ENCODE data around the gene FBRSL1. TPM values are rescaled to one million over a fixed set of nuclear protein-coding genes. Genes with fewer than 3 reads are reported as not detected.

FBRSL1 gene
- total RNA-seq, 4 donors from 2014 or later = 14.4 to 28.1 (median 18.5) TPM

- intact Hi-C loops (cut with DNase I) = no loop called here
- Histone ChIP-seq H3K9me3 (no peaks in the 10 kb centered on the region), H3K4me1 (peaks cover 0 to 4% (median 1%) of the 10 kb centered on the region in 4 donors), H3K36me3 (no peaks in the 10 kb centered on the region), H3K27ac (replicated peaks in 1 of 4) (no peak overlapping the region), H3K4me3 (no peak overlapping the region), H3K27me3 (peaks cover 0 to 31% (median 0%) of the 10 kb centered on the region in 4 donors)
- TF ChIP-seq CTCF (IDR thresholded peaks at IDR 0.05) (no peak), POLR2AphosphoS5 (IDR thresholded peaks at IDR 0.05) (no peak), POLR2A (IDR thresholded peaks at IDR 0.05; ENCODE audit: low read depth) (no peak)
- 98% methylated on average over 27 of the region's 27 CpGs for WGBS
- no peak for DNase-seq (ENCODE audit: extremely low spot score)
These were observed 6.7 kb upstream of the FBRSL1 start for GRCh38 chr12:132483208-132483607.

- no peaks in the 10 kb centered on the region for H3K36me3 ChIP-seq
- WGBS = 100% methylated on average over 3 of the region's 17 CpGs
- DNase-seq (ENCODE audit: extremely low spot score) = no peak
- no peak overlapping the region for H3K27ac ChIP-seq (replicated peaks in 1 of 4)
- TF ChIP-seq POLR2A (IDR thresholded peaks at IDR 0.05; ENCODE audit: low read depth) (no peak), POLR2AphosphoS5 (IDR thresholded peaks at IDR 0.05) (no peak), EP300 (IDR thresholded peaks at IDR 0.05) (no peak), CTCF (IDR thresholded peaks at IDR 0.05) (no peak)
- H3K9me3 ChIP-seq = no peaks in the 10 kb centered on the region
- H3K27me3 ChIP-seq = peaks cover 0 to 31% (median 0%) of the 10 kb centered on the region in 4 donors
- no peak overlapping the region for H3K4me3 ChIP-seq
- peaks cover under 1 to 8% (median 4%) of the 10 kb centered on the region in 4 donors for H3K4me1 ChIP-seq
- intact Hi-C loops (cut with DNase I) = no loop called here
These were observed 6.3 kb upstream of the FBRSL1 start for GRCh38 chr12:132483612-132484011.

GRCh38 chr12:132484183-132484890 is 5.6 kb upstream of the FBRSL1 start:
- TF ChIP-seq POLR2A (IDR thresholded peaks at IDR 0.05; ENCODE audit: low read depth) = no peak
- no peak for TF ChIP-seq EP300 (IDR thresholded peaks at IDR 0.05)
- no peak for TF ChIP-seq CTCF (IDR thresholded peaks at IDR 0.05)
- TF ChIP-seq POLR2AphosphoS5 (IDR thresholded peaks at IDR 0.05) = no peak
- DNase-seq (ENCODE audit: extremely low spot score) = no peak
- Histone ChIP-seq H3K9me3 (no peaks in the 10 kb centered on the region), H3K36me3 (no peaks in the 10 kb centered on the region), H3K4me1 (peaks cover 6 to 15% (median 11%) of the 10 kb centered on the region in 4 donors), H3K27me3 (peaks cover 0 to 29% (median 0%) of the 10 kb centered on the region in 4 donors), H3K4me3 (no peak overlapping the region), H3K27ac (replicated peaks in 1 of 4) (no peak overlapping the region)
- WGBS = 86% methylated on average over 17 of the region's 28 CpGs
- intact Hi-C loops (cut with DNase I) = no loop called here

- WGBS = 61% methylated on average over 11 of the region's 16 CpGs
- H3K27me3 ChIP-seq = peaks cover 0 to 23% (median 0%) of the 10 kb centered on the region in 4 donors
- no peak overlapping the region for H3K27ac ChIP-seq (replicated peaks in 1 of 4)
- TF ChIP-seq POLR2AphosphoS5 (IDR thresholded peaks at IDR 0.05) (no peak), CTCF (IDR thresholded peaks at IDR 0.05) (no peak), POLR2A (IDR thresholded peaks at IDR 0.05; ENCODE audit: low read depth) (no peak), EP300 (IDR thresholded peaks at IDR 0.05) (no peak)
- DNase-seq (ENCODE audit: extremely low spot score) = no peak
- H3K4me3 ChIP-seq = no peak overlapping the region
- intact Hi-C loops (cut with DNase I) = no loop called here
- H3K9me3 ChIP-seq = no peaks in the 10 kb centered on the region
- H3K4me1 ChIP-seq = peaks cover 7 to 18% (median 13%) of the 10 kb centered on the region in 4 donors
- no peaks in the 10 kb centered on the region for H3K36me3 ChIP-seq
These were observed 5.0 kb upstream of the FBRSL1 start for GRCh38 chr12:132484891-132485441.

Data from esophagus muscularis mucosa (tissue), 4 donors.